HAP-1 (cell line): ENCODE data around the gene HYDIN.

Experiments used
- DNase-seq, 2 experiments: peaks; one replicate each; pipeline ENCODE4 v3.0.0-alpha.2; 2016 to 2020; ENCODE audit warnings: low spot score in 2 of 2
- H3K27me3 ChIP-seq: fragments of 250-450 bp; sonication (Bioruptor Pico); 2 replicates; pipeline ENCODE4 v1.5.1; 2020; ENCODE audit warnings: low read depth, mild to moderate bottlenecking, moderate library complexity
- H3K36me3 ChIP-seq: fragments of 250-450 bp; sonication (Bioruptor Pico); replicated peaks from 2 replicates; pipeline ENCODE4 v1.5.1; 2020; ENCODE audit warnings: mild to moderate bottlenecking
- H3K4me1 ChIP-seq: fragments of 250-450 bp; sonication (Bioruptor Pico); 2 replicates; pipeline ENCODE4 v1.5.1; 2020; ENCODE audit warnings: mild to moderate bottlenecking
- H3K4me3 ChIP-seq: fragments of 250-450 bp; sonication (Bioruptor Pico); 2 replicates; pipeline ENCODE4 v1.5.1; 2020; ENCODE audit warnings: mild to moderate bottlenecking, moderate library complexity
- H3K9me3 ChIP-seq: fragments of 250-450 bp; sonication (Bioruptor Pico); 2 replicates; pipeline ENCODE4 v1.5.1; 2020; ENCODE audit warnings: mild to moderate bottlenecking, moderate library complexity
- in situ Hi-C: fragments of 300-500 bp; cut with MboI; formaldehyde crosslinking; loops from 3 replicates; pipeline ENCODE4 v1.14.3; 2020; ENCODE audit warnings: low sequenced_read_pairs, inconsistent platforms, mixed read lengths

HYDIN gene

GRCh38 chr16:70784692-70785555, 445.6 kb downstream of the HYDIN start:
- Histone ChIP-seq H3K27me3 (no peaks in the 10 kb centered on the region), H3K9me3 (no peaks in the 10 kb centered on the region), H3K36me3 (peaks cover 46% of the 10 kb centered on the region), H3K4me3 (no peak overlapping the region), H3K4me1 (no peaks in the 10 kb centered on the region)
- DNase-seq, result no peak
- in situ Hi-C loops, result no loop called here

- Histone ChIP-seq H3K9me3 (no peaks in the 10 kb centered on the region), H3K36me3 (peaks cover 59% of the 10 kb centered on the region), H3K27me3 (no peaks in the 10 kb centered on the region), H3K4me3 (no peak overlapping the region), H3K4me1 (no peaks in the 10 kb centered on the region)
- DNase-seq, result no peak
- in situ Hi-C loops, result no loop called here
These were observed 448.3 kb downstream of the HYDIN start for GRCh38 chr16:70782237-70782636.

GRCh38 chr16:70781800-70782199, 448.7 kb downstream of the HYDIN start:
- Histone ChIP-seq H3K27me3 (no peaks in the 10 kb centered on the region), H3K9me3 (no peaks in the 10 kb centered on the region), H3K4me1 (no peaks in the 10 kb centered on the region), H3K4me3 (no peak overlapping the region), H3K36me3 (peaks cover 59% of the 10 kb centered on the region)
- in situ Hi-C loops, result no loop called here
- DNase-seq, result no peak

GRCh38 chr16:70780546-70780945, 450.0 kb downstream of the HYDIN start:
- in situ Hi-C loops, result no loop called here
- Histone ChIP-seq H3K9me3 (no peaks in the 10 kb centered on the region), H3K4me1 (no peaks in the 10 kb centered on the region), H3K27me3 (no peaks in the 10 kb centered on the region), H3K4me3 (no peak overlapping the region), H3K36me3 (peaks cover 54% of the 10 kb centered on the region)
- DNase-seq, result no peak

GRCh38 chr16:70779361-70779760, 451.2 kb downstream of the HYDIN start:
- no peaks in the 10 kb centered on the region for H3K27me3 ChIP-seq
- in situ Hi-C loops, result no loop called here
- no peak for DNase-seq
- H3K36me3 ChIP-seq, result peaks cover 46% of the 10 kb centered on the region
- H3K4me1 ChIP-seq, result no peaks in the 10 kb centered on the region
- H3K9me3 ChIP-seq, result no peaks in the 10 kb centered on the region
- no peak overlapping the region for H3K4me3 ChIP-seq

- Histone ChIP-seq H3K36me3 (peaks cover 42% of the 10 kb centered on the region), H3K27me3 (no peaks in the 10 kb centered on the region), H3K4me3 (no peak overlapping the region), H3K9me3 (no peaks in the 10 kb centered on the region), H3K4me1 (no peaks in the 10 kb centered on the region)
- in situ Hi-C loops, result no loop called here
- peak; percentile 19 to 49 for DNase-seq
These were observed 451.6 kb downstream of the HYDIN start for GRCh38 chr16:70778901-70779309.

- H3K4me3 ChIP-seq, result no peak overlapping the region
- H3K27me3 ChIP-seq, result no peaks in the 10 kb centered on the region
- no peak for DNase-seq
- H3K9me3 ChIP-seq, result no peaks in the 10 kb centered on the region
- peaks cover 41% of the 10 kb centered on the region for H3K36me3 ChIP-seq
- in situ Hi-C loops, result no loop called here
- H3K4me1 ChIP-seq, result no peaks in the 10 kb centered on the region
These were observed 452.5 kb downstream of the HYDIN start for GRCh38 chr16:70777973-70778406.

GRCh38 chr16:70777496-70777895, 453.0 kb downstream of the HYDIN start:
- Histone ChIP-seq H3K4me1 (no peaks in the 10 kb centered on the region), H3K36me3 (peaks cover 36% of the 10 kb centered on the region)
- in situ Hi-C loops, result no loop called here

GRCh38 chr16:70775399-70775798, 455.1 kb downstream of the HYDIN start:
- peaks cover 25% of the 10 kb centered on the region for H3K36me3 ChIP-seq
- no peaks in the 10 kb centered on the region for H3K9me3 ChIP-seq
- no peaks in the 10 kb centered on the region for H3K4me1 ChIP-seq
- in situ Hi-C loops, result no loop called here
- H3K27me3 ChIP-seq, result no peaks in the 10 kb centered on the region
- DNase-seq, result no peak
- no peak overlapping the region for H3K4me3 ChIP-seq

More at GRCh38 chr16:70777496-70777895, 453.0 kb downstream of the HYDIN start:
- no peaks in the 10 kb centered on the region for H3K9me3 ChIP-seq
- no peaks in the 10 kb centered on the region for H3K27me3 ChIP-seq
- no peak for DNase-seq
- H3K4me3 ChIP-seq, result no peak overlapping the region

- in situ Hi-C loops, result no loop called here
- peaks cover 18% of the 10 kb centered on the region for H3K36me3 ChIP-seq
- H3K4me3 ChIP-seq, result no peak overlapping the region
- no peak for DNase-seq
- H3K4me1 ChIP-seq, result no peaks in the 10 kb centered on the region
- no peaks in the 10 kb centered on the region for H3K9me3 ChIP-seq
- H3K27me3 ChIP-seq, result no peaks in the 10 kb centered on the region
These were observed 456.3 kb downstream of the HYDIN start for GRCh38 chr16:70774261-70774660.

GRCh38 chr16:70772493-70772892, 458.0 kb downstream of the HYDIN start:
- no peak overlapping the region for H3K4me3 ChIP-seq
- DNase-seq, result no peak
- no peaks in the 10 kb centered on the region for H3K4me1 ChIP-seq
- H3K27me3 ChIP-seq, result no peaks in the 10 kb centered on the region
- in situ Hi-C loops, result no loop called here
- peaks cover 9% of the 10 kb centered on the region for H3K36me3 ChIP-seq
- H3K9me3 ChIP-seq, result no peaks in the 10 kb centered on the region

GRCh38 chr16:70770626-70771552, 459.6 kb downstream of the HYDIN start:
- H3K4me1 ChIP-seq, result no peaks in the 10 kb centered on the region
- DNase-seq, result peak; percentile 23 to 78
- in situ Hi-C loops, result no loop called here
- no peaks in the 10 kb centered on the region for H3K27me3 ChIP-seq
- H3K4me3 ChIP-seq, result no peak overlapping the region
- peaks cover 9% of the 10 kb centered on the region for H3K36me3 ChIP-seq
- no peaks in the 10 kb centered on the region for H3K9me3 ChIP-seq

GRCh38 chr16:70770291-70770625, 460.3 kb downstream of the HYDIN start:
- Histone ChIP-seq H3K9me3 (no peaks in the 10 kb centered on the region), H3K4me3 (no peak overlapping the region), H3K27me3 (no peaks in the 10 kb centered on the region), H3K36me3 (peaks cover 9% of the 10 kb centered on the region), H3K4me1 (no peaks in the 10 kb centered on the region)
- DNase-seq, result no peak
- in situ Hi-C loops, result no loop called here

GRCh38 chr16:70769761-70770160, 460.8 kb downstream of the HYDIN start:
- no peak for DNase-seq
- in situ Hi-C loops, result no loop called here
- no peaks in the 10 kb centered on the region for H3K27me3 ChIP-seq
- no peaks in the 10 kb centered on the region for H3K4me1 ChIP-seq
- H3K36me3 ChIP-seq, result peaks cover 9% of the 10 kb centered on the region
- no peaks in the 10 kb centered on the region for H3K9me3 ChIP-seq
- H3K4me3 ChIP-seq, result no peak overlapping the region
